Measurements from ENCODE around the gene IL7R. TPM values are rescaled to one million over a fixed set of nuclear protein-coding genes. Genes with fewer than 3 reads are reported as not detected.
A peak's percentile ranks its signal among the peaks of the same experiment; 100 is the strongest.

IL7R gene
- total RNA-seq, 1 experiment from 2014 or later = 0.98 TPM

DNA sequence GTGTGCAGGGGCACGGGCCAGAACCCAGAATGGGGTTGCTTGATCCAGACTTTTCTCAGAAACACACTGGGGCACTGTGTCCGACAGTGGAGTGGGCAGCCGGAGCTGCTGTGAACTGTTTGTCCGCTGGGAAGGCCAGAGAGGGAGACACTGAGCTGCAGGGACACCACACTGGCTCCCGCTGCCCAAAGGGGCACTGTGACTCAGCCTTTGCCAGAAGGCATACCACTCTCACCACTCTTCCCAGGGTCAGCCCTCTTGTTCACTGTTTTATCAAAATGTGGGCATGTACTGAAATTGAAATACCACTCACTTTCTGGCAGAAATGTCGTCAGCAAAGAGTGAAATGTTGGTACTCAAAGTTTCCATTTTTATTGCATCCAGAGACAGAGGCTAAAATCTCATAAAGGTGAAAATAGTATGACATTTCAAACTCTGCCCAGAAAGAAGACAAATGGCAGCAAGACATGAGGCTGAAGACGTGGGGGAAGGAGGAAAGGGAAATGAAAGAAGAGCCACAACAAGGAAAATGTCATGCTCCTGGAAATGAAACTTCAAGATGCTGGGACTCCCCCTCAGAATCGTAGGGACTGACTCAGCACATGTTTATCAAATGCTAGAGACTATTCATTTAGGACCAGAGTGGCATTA, 4.5 kb upstream of the IL7R start:
- ChIA-PET POLR2A (no interaction called here), CTCF (no interaction called here), RAD21 (ENCODE audit: low non-redundant PET in 1 of 2, low total read pairs in 2 of 2, uncharacterized antibody in 2 of 2, unreplicated experiment in 2 of 2) (no interaction called here)
- Histone ChIP-seq H3K27ac (ENCODE audit: low read depth, low read length) (no peak overlapping the region), H3K4me2 (ENCODE audit: low read length) (peak overlapping the region; percentile 22), H3K79me2 (ENCODE audit: insufficient read depth, low read length) (no peaks in the 10 kb centered on the region), H4K20me1 (ENCODE audit: insufficient read depth) (no peaks in the 10 kb centered on the region), H3K27me3 (ENCODE audit: insufficient read depth, low read length) (peaks cover 5% of the 10 kb centered on the region; the same call in 1 of the 2 replicates), H3K4me3 (replicated peaks in 1 of 2; ENCODE audit: low read depth in 1 of 2, low read length in 2 of 2) (no peak overlapping the region), H3K36me3 (ENCODE audit: control insufficient read depth in 1 of 2, insufficient read depth in 2 of 2, low read length in 2 of 2) (no peaks in the 10 kb centered on the region), H3K4me1 (ENCODE audit: control insufficient read depth in 1 of 2, insufficient read depth in 2 of 2, low read length in 2 of 2) (peaks cover 0 to 14% of the 10 kb centered on the region in 2 experiments; a peak in 1 of 4 replicates), H2AFZ (ENCODE audit: low read depth, low read length, poor library complexity, severe bottlenecking) (no peak overlapping the region), H3K9me3 (ENCODE audit: control insufficient read depth in 1 of 2, insufficient read depth in 1 of 2, low read depth in 1 of 2, low read length in 2 of 2) (no peaks in the 10 kb centered on the region), H3K9ac (ENCODE audit: low read length) (no peak overlapping the region), H3K9me2 (ENCODE audit: insufficient read depth) (no peaks in the 10 kb centered on the region)
- no TSS peak for BruUV-seq (replicated peaks)
- TF ChIP-seq, protein P1, sequence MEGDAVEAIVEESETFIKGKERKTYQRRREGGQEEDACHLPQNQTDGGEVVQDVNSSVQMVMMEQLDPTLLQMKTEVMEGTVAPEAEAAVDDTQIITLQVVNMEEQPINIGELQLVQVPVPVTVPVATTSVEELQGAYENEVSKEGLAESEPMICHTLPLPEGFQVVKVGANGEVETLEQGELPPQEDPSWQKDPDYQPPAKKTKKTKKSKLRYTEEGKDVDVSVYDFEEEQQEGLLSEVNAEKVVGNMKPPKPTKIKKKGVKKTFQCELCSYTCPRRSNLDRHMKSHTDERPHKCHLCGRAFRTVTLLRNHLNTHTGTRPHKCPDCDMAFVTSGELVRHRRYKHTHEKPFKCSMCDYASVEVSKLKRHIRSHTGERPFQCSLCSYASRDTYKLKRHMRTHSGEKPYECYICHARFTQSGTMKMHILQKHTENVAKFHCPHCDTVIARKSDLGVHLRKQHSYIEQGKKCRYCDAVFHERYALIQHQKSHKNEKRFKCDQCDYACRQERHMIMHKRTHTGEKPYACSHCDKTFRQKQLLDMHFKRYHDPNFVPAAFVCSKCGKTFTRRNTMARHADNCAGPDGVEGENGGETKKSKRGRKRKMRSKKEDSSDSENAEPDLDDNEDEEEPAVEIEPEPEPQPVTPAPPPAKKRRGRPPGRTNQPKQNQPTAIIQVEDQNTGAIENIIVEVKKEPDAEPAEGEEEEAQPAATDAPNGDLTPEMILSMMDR (IDR thresholded peaks at IDR 0.05 in 2 of 3, conservative IDR thresholded peaks at IDR 0.05 in 1 of 3; ENCODE audit: borderline replicate concordance in 1 of 3, insufficient read depth in 1 of 3, low read depth in 2 of 3, low read length in 2 of 3) = peak in 2 of 3 experiments; percentile 28 to 37; a peak in 4 of 6 replicates
- TF ChIP-seq, protein P2, sequence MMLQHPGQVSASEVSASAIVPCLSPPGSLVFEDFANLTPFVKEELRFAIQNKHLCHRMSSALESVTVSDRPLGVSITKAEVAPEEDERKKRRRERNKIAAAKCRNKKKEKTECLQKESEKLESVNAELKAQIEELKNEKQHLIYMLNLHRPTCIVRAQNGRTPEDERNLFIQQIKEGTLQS (IDR thresholded peaks at IDR 0.05) = no peak
- ATAC-seq = peak; percentile 78
- no peak for DNase-seq (ENCODE audit: low read depth, low spot score)
- intact Hi-C loops (cut with micrococcal nuclease) = no loop called here

DNA sequence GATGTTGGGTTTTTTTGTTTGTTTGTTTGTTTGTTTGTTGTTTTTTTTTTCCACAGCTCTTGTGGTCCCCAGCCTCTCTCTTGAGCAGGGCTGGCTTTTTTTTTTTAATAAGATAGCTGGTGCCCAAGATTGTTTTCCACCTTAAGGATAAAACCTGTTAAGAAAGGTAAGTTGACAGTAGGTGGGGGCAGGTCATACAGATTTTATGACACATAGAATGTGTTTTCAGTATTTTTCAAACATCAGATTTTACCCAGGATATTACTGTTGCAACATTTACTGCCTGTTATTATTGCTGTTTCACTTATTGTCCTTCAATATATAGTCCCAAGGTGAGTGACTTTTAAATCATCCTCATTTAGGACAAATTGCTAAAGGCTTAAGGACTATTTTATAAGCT, 3.9 kb upstream of the IL7R start:
- no peaks in the 10 kb centered on the region for H3K79me2 ChIP-seq (ENCODE audit: insufficient read depth, low read length)
- ChIA-PET POLR2A (no interaction called here), CTCF (no interaction called here), RAD21 (ENCODE audit: low non-redundant PET in 1 of 2, low total read pairs in 2 of 2, uncharacterized antibody in 2 of 2, unreplicated experiment in 2 of 2) (no interaction called here)
- intact Hi-C loops (cut with micrococcal nuclease) = no loop called here
- no peaks in the 10 kb centered on the region for H3K9me2 ChIP-seq (ENCODE audit: insufficient read depth)
- H3K27ac ChIP-seq (ENCODE audit: low read depth, low read length) = no peak overlapping the region
- H3K27me3 ChIP-seq (ENCODE audit: insufficient read depth, low read length) = peaks cover 5% of the 10 kb centered on the region; the same call in 1 of the 2 replicates
- no peaks in the 10 kb centered on the region for H4K20me1 ChIP-seq (ENCODE audit: insufficient read depth)
- ATAC-seq = no peak
- H3K4me3 ChIP-seq (replicated peaks in 1 of 2; ENCODE audit: low read depth in 1 of 2, low read length in 2 of 2) = no peak overlapping the region
- no peaks in the 10 kb centered on the region for H3K36me3 ChIP-seq (ENCODE audit: control insufficient read depth in 1 of 2, insufficient read depth in 2 of 2, low read length in 2 of 2)
- H3K9me3 ChIP-seq (ENCODE audit: control insufficient read depth in 1 of 2, insufficient read depth in 1 of 2, low read depth in 1 of 2, low read length in 2 of 2) = no peaks in the 10 kb centered on the region
- H3K4me2 ChIP-seq (ENCODE audit: low read length) = no peak overlapping the region
- H2AFZ ChIP-seq (ENCODE audit: low read depth, low read length, poor library complexity, severe bottlenecking) = no peak overlapping the region
- no peak for DNase-seq (ENCODE audit: low read depth, low spot score)
- no TSS peak for BruUV-seq (replicated peaks)
- peaks cover 0 to 19% of the 10 kb centered on the region in 2 experiments; a peak in 2 of 4 replicates for H3K4me1 ChIP-seq (ENCODE audit: control insufficient read depth in 1 of 2, insufficient read depth in 2 of 2, low read length in 2 of 2)
- H3K9ac ChIP-seq (ENCODE audit: low read length) = no peak overlapping the region
- no peak for TF ChIP-seq YY1 (IDR thresholded peaks at IDR 0.05; ENCODE audit: extremely low read depth, insufficient replicate concordance, low read depth, low read length)
- TF ChIP-seq JUND (IDR thresholded peaks at IDR 0.05) = no peak
- TF ChIP-seq ELF1 (IDR thresholded peaks at IDR 0.05; ENCODE audit: borderline replicate concordance, low read depth) = no peak
- TF ChIP-seq, protein P1 (IDR thresholded peaks at IDR 0.05 in 2 of 3, conservative IDR thresholded peaks at IDR 0.05 in 1 of 3; ENCODE audit: borderline replicate concordance in 1 of 3, insufficient read depth in 1 of 3, low read depth in 2 of 3, low read length in 2 of 3) = no peak
- no peak for TF ChIP-seq POLR2A (IDR thresholded peaks at IDR 0.05; ENCODE audit: borderline replicate concordance, extremely low read depth, insufficient read depth, insufficient read length)
- no peak for TF ChIP-seq SP1 (IDR thresholded peaks at IDR 0.05; ENCODE audit: low read depth)
- no peak for TF ChIP-seq ZNF274 (IDR thresholded peaks at IDR 0.05; ENCODE audit: low read depth, low read length)
- TF ChIP-seq SIN3A (IDR thresholded peaks at IDR 0.05; ENCODE audit: low read depth) = no peak
- TF ChIP-seq, protein P2 (IDR thresholded peaks at IDR 0.05) = no peak
- no peak for TF ChIP-seq CBX3 (IDR thresholded peaks at IDR 0.05; ENCODE audit: low read depth)
- TF ChIP-seq ZFX (IDR thresholded peaks at IDR 0.05) = no peak
- TF ChIP-seq, protein P3, sequence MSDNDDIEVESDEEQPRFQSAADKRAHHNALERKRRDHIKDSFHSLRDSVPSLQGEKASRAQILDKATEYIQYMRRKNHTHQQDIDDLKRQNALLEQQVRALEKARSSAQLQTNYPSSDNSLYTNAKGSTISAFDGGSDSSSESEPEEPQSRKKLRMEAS (IDR thresholded peaks at IDR 0.05) = no peak
- TF ChIP-seq RAD21 (IDR thresholded peaks at IDR 0.05; ENCODE audit: low read depth) = no peak
- TF ChIP-seq SRF (IDR thresholded peaks at IDR 0.05; ENCODE audit: low read depth) = no peak
- no peak for TF ChIP-seq EZH2phosphoT487 (IDR thresholded peaks at IDR 0.05; ENCODE audit: borderline replicate concordance)
- no peak for TF ChIP-seq EGR1 (IDR thresholded peaks at IDR 0.05; ENCODE audit: low read depth)

Data from HCT116 (cell line).